Measurements from ENCODE around the gene WDR74.

Gene WDR74

DNA sequence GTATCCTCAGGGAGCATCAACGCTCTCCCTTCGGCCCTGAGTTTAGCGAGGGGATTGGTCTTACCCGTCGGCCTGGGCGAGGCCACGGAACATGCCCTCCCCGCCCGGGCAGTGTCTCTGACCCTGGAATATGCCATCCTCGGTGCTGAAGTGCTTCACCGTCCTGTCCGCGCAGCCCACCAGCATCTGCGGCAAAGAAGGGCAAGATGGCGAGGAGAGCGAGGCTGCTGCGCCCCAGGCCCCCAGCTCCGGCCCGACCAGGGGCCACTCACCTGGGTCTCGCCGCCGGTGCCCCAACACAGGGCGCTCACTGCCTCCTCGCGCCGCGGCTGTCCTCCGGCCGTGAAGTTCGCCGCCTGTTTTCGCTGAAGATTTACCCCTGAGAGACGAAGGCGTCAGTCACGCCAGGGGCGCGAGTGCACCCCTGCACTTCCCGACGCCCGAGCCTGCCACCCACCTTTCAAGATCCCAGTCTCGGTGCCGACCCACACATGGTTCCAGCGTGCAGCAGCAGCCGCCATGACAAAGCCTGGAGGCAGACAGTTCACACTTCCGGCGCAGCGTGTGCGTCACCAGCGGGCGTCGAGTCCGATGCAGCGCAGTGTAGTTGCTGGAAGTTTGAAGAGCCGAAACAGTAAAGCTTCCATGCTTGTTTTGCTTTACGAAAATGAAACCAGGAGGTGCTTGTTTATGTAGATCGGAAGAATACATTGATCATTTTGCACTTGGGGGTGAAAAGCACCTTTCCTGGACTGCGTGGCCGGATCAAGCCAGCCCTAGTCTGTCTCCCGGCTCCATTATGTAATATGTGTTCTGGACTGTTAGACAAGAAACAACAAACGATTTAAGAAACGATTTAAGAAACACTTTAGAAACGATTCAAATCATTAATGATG is at the start of gene WDR74:
Gene WDR74, minus strand, starts transcription at position 541 of the 896 bp plus-strand sequence. Its CDS starts 20 bp downstream, at position 521.
- H3K27me3 ChIP-seq (ENCODE audit: control insufficient read depth, insufficient read depth, low read length) = no peaks in the 10 kb centered on the region
- H3K9me3 ChIP-seq (ENCODE audit: control insufficient read depth, insufficient read depth, low read length) = no peaks in the 10 kb centered on the region
- peaks cover 8% of the 10 kb centered on the region for H3K4me1 ChIP-seq (ENCODE audit: control insufficient read depth, insufficient read depth, low read length)
- peaks cover 35% of the 10 kb centered on the region for H3K36me3 ChIP-seq (ENCODE audit: control insufficient read depth, insufficient read depth, low read length)
- peak within 1 kb of the TSS; percentile 97 for H3K27ac ChIP-seq (ENCODE audit: low read depth, low read length)
- peak within 1 kb of the TSS; percentile 91 for H3K9ac ChIP-seq (ENCODE audit: low read depth, low read length)
- peak within 1 kb of the TSS; percentile 92 for H3K4me3 ChIP-seq (ENCODE audit: low read depth, low read length)

DNA sequence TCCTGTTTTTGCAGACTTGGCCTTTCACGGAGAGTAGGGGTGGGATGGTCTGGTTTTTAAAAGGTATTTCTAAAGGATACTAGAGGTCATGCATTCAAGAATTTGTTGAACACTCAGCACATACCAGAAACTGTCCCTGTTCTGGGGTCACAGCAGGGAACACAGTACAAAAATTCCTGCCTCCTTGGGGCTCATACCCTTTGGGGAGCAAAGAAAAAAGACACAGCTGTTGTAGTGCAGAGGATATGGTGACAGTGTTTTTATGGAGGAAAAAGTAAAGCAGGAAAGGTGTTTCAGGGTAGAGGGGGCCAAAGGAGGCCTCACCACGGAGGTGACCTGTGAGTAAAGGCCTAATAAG is 49.7 kb upstream of the WDR74 start:
- Histone ChIP-seq H3K4me3 (ENCODE audit: low read depth, low read length) (no peak overlapping the region), H3K4me1 (ENCODE audit: control insufficient read depth, insufficient read depth, low read length) (no peaks in the 10 kb centered on the region), H3K36me3 (ENCODE audit: control insufficient read depth, insufficient read depth, low read length) (peaks cover 59% of the 10 kb centered on the region), H3K9ac (ENCODE audit: low read depth, low read length) (no peak overlapping the region), H3K27ac (ENCODE audit: low read depth, low read length) (peak overlapping the region; percentile 36), H3K27me3 (ENCODE audit: control insufficient read depth, insufficient read depth, low read length) (no peaks in the 10 kb centered on the region), H3K9me3 (ENCODE audit: control insufficient read depth, insufficient read depth, low read length) (no peaks in the 10 kb centered on the region)

DNA sequence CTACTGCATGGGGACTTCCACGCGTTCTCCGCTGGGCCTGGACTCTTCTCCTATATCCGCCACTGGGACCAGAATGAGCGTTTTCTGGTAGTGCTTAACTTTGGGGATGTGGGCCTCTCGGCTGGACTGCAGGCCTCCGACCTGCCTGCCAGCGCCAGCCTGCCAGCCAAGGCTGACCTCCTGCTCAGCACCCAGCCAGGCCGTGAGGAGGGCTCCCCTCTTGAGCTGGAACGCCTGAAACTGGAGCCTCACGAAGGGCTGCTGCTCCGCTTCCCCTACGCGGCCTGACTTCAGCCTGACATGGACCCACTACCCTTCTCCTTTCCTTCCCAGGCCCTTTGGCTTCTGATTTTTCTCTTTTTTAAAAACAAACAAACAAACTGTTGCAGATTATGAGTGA is 49.0 kb upstream of the WDR74 start:
- no peaks in the 10 kb centered on the region for H3K9me3 ChIP-seq (ENCODE audit: control insufficient read depth, insufficient read depth, low read length)
- H3K27ac ChIP-seq (ENCODE audit: low read depth, low read length) = peak overlapping the region; percentile 36
- H3K4me1 ChIP-seq (ENCODE audit: control insufficient read depth, insufficient read depth, low read length) = no peaks in the 10 kb centered on the region
- no peak overlapping the region for H3K9ac ChIP-seq (ENCODE audit: low read depth, low read length)
- no peaks in the 10 kb centered on the region for H3K27me3 ChIP-seq (ENCODE audit: control insufficient read depth, insufficient read depth, low read length)
- H3K4me3 ChIP-seq (ENCODE audit: low read depth, low read length) = no peak overlapping the region
- peaks cover 66% of the 10 kb centered on the region for H3K36me3 ChIP-seq (ENCODE audit: control insufficient read depth, insufficient read depth, low read length)

DNA sequence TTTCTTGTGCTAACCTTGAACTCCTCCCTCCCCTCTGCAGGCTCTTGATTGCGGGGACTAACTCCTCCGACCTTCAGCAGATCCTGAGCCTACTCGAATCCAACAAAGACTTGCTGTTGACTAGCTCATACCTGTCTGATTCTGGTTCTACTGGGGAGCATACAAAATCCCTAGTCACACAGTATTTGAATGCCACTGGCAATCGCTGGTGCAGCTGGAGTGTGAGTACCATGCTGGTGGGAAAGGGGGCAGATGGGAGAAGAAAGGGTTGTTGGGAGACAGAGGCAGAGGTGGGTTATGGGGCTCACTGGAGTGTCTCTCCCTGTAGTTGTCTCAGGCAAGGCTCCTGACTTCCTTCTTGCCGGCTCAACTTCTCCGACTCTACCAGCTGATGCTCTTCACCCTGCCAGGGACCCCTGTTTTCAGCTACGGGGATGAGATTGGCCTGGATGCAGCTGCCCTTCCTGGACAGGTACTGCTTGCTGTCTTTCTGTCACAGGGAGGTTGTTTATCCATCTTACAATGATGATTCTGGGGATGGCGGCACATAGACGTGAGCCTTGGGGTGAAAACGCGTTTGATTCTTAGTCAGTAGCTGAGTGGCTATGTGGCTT is 45.9 kb upstream of the WDR74 start:
- Histone ChIP-seq H3K4me3 (ENCODE audit: low read depth, low read length) (no peak overlapping the region), H3K9me3 (ENCODE audit: control insufficient read depth, insufficient read depth, low read length) (no peaks in the 10 kb centered on the region), H3K36me3 (ENCODE audit: control insufficient read depth, insufficient read depth, low read length) (peaks cover 84% of the 10 kb centered on the region), H3K9ac (ENCODE audit: low read depth, low read length) (no peak overlapping the region), H3K27me3 (ENCODE audit: control insufficient read depth, insufficient read depth, low read length) (no peaks in the 10 kb centered on the region), H3K27ac (ENCODE audit: low read depth, low read length) (no peak overlapping the region), H3K4me1 (ENCODE audit: control insufficient read depth, insufficient read depth, low read length) (peaks cover 11% of the 10 kb centered on the region)

DNA sequence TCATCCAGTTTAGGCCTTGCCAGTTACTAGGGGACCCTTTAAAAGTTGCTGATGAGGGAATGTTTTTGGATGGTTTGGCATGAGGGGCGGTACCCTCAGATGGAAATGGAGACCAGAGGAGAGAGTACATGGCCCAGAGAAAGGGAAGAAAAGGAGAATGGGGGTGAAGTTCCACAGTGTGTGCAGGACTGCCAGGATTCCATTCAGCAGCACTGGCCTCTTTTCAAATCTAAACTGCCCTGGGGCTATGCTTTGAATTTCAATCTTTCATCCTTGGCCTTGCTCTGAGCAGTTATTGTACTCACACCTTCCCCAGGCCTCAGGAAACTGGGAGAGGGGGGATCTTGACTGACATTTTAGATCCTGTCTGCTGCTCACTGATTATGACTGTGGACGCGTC is 44.3 kb upstream of the WDR74 start:
- peak overlapping the region; percentile 75; the same call in 1 of the 2 replicates for H3K4me3 ChIP-seq (ENCODE audit: low read depth, low read length)
- H3K27me3 ChIP-seq (ENCODE audit: control insufficient read depth, insufficient read depth, low read length) = no peaks in the 10 kb centered on the region
- H3K9ac ChIP-seq (ENCODE audit: low read depth, low read length) = no peak overlapping the region
- H3K9me3 ChIP-seq (ENCODE audit: control insufficient read depth, insufficient read depth, low read length) = no peaks in the 10 kb centered on the region
- H3K36me3 ChIP-seq (ENCODE audit: control insufficient read depth, insufficient read depth, low read length) = peaks cover 83% of the 10 kb centered on the region
- H3K4me1 ChIP-seq (ENCODE audit: control insufficient read depth, insufficient read depth, low read length) = peaks cover 22% of the 10 kb centered on the region
- peak overlapping the region; percentile 59 for H3K27ac ChIP-seq (ENCODE audit: low read depth, low read length)

DNA sequence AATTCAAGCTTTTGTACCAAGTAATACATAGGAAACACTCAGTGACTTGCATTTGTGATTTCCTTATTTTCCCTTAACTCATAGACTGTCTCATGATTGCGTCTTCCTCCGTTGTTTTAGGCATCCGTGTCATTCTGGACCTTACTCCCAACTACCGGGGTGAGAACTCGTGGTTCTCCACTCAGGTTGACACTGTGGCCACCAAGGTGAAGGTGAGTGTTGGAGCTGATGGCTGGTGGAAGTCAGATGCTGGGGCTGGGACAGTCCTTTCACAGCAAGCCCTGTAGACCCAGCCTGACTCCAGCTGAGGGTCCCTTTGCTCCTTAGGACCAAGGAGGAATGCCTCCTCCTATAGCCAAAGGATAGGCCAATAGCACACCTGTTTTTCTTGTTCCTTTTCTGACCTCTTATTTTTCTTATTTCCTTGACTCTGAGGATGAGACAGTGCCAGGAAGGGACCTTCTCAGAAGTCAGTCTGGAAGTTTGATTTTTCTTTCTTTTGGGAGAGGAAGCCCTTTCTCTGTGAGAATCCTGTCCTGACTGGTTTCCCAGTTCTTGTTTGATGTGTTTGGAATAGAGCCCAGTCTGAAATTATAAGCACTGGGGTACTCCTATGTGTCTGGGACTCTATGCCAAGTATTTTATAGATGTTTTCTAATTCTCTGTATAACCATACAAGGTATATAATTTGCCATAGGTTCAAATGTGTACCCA is 43.6 kb upstream of the WDR74 start:
- Histone ChIP-seq H3K27me3 (ENCODE audit: control insufficient read depth, insufficient read depth, low read length) (no peaks in the 10 kb centered on the region), H3K4me1 (ENCODE audit: control insufficient read depth, insufficient read depth, low read length) (peaks cover 22% of the 10 kb centered on the region), H3K36me3 (ENCODE audit: control insufficient read depth, insufficient read depth, low read length) (peaks cover 79% of the 10 kb centered on the region), H3K9me3 (ENCODE audit: control insufficient read depth, insufficient read depth, low read length) (no peaks in the 10 kb centered on the region), H3K4me3 (ENCODE audit: low read depth, low read length) (peak overlapping the region; percentile 75), H3K9ac (ENCODE audit: low read depth, low read length) (peak overlapping the region; percentile 98), H3K27ac (ENCODE audit: low read depth, low read length) (peak overlapping the region; percentile 99)

DNA sequence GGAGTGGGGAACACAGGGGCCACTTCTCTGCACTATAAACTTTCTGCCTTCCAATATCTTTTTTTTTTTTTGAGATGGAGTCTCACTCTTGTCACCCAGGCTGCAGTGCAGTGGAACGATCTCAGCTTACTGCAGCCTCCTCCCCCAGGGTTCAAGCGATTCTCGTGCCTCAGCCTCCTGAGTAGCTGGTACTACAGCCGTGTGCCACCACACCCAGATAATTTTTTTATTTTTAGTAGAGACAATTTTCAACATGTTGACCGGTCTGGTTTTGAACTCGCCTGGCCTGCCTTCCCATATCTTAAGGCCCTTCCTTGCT is 43.0 kb upstream of the WDR74 start:
- Histone ChIP-seq H3K9ac (ENCODE audit: low read depth, low read length) (peak overlapping the region; percentile 98), H3K4me3 (ENCODE audit: low read depth, low read length) (peak overlapping the region; percentile 75), H3K27ac (ENCODE audit: low read depth, low read length) (peak overlapping the region; percentile 99), H3K4me1 (ENCODE audit: control insufficient read depth, insufficient read depth, low read length) (peaks cover 22% of the 10 kb centered on the region), H3K36me3 (ENCODE audit: control insufficient read depth, insufficient read depth, low read length) (peaks cover 79% of the 10 kb centered on the region), H3K9me3 (ENCODE audit: control insufficient read depth, insufficient read depth, low read length) (no peaks in the 10 kb centered on the region), H3K27me3 (ENCODE audit: control insufficient read depth, insufficient read depth, low read length) (no peaks in the 10 kb centered on the region)

DNA sequence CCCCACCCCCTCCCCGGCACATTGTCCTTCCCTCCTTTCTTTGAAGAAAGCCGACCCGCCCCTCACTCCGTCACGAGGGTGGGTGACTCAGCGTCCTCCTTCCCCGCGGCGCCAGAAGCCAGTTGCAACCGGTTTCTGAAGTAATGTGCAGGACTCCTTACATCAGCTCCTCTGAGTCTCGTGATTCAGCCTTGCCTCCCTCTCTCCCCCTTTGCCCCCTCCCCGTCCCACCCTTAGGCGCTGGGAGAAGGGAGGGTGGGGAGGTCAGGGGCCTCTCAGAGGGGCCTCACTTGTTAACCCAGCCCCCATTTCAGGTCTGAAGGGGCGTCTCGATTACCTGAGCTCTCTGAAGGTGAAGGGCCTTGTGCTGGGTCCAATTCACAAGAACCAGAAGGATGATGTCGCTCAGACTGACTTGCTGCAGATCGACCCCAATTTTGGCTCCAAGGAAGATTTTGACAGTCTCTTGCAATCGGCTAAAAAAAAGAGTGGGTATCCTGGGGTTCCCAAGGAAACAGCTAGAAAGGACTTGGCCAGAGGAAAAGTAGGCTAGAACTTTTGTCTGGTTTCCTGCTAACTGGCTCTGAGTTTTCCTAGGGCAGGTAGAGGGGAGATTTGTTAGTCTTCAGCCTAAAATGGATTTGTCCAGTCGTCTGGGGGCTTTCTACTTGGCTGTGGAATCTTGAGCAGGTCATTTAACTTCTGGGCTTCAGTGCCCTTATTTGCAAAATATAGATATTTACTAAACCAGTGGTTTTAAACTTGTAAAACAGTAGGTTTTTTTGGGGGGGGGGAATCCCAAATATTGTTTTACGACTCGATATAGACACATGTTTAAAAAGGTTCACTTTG is 42.4 kb upstream of the WDR74 start:
- Histone ChIP-seq H3K27me3 (ENCODE audit: control insufficient read depth, insufficient read depth, low read length) (no peaks in the 10 kb centered on the region), H3K36me3 (ENCODE audit: control insufficient read depth, insufficient read depth, low read length) (peaks cover 79% of the 10 kb centered on the region), H3K4me1 (ENCODE audit: control insufficient read depth, insufficient read depth, low read length) (peaks cover 22% of the 10 kb centered on the region)

DNA sequence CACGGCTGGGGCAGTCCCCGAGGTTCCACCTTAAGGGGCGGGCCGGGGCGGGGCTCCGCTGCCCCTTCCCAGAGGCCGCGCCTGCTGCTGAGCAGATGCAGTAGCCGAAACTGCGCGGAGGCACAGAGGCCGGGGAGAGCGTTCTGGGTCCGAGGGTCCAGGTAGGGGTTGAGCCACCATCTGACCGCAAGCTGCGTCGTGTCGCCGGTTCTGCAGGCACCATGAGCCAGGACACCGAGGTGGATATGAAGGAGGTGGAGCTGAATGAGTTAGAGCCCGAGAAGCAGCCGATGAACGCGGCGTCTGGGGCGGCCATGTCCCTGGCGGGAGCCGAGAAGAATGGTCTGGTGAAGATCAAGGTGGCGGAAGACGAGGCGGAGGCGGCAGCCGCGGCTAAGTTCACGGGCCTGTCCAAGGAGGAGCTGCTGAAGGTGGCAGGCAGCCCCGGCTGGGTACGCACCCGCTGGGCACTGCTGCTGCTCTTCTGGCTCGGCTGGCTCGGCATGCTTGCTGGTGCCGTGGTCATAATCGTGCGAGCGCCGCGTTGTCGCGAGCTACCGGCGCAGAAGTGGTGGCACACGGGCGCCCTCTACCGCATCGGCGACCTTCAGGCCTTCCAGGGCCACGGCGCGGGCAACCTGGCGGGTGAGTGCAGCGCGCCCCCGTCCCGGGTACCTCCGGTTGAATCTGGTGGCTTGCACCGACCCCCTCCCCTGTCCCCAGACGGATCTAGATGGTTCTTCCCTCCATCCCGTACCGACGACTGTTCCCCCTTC is 41.6 kb upstream of the WDR74 start, which contains the start of gene SLC3A2:
Gene SLC3A2, plus strand, starts transcription at position 94 of the 776 bp plus-strand sequence. Its CDS starts 128 bp downstream, at position 222.
- peak within 1 kb of the TSS; percentile 98 for H3K9ac ChIP-seq (ENCODE audit: low read depth, low read length)
- H3K4me3 ChIP-seq (ENCODE audit: low read depth, low read length) = peak within 1 kb of the TSS; percentile 75
- no peaks in the 10 kb centered on the region for H3K9me3 ChIP-seq (ENCODE audit: control insufficient read depth, insufficient read depth, low read length)
- H3K36me3 ChIP-seq (ENCODE audit: control insufficient read depth, insufficient read depth, low read length) = peaks cover 79% of the 10 kb centered on the region
- H3K27ac ChIP-seq (ENCODE audit: low read depth, low read length) = peak within 1 kb of the TSS; percentile 99
- peaks cover 22% of the 10 kb centered on the region for H3K4me1 ChIP-seq (ENCODE audit: control insufficient read depth, insufficient read depth, low read length)
- H3K27me3 ChIP-seq (ENCODE audit: control insufficient read depth, insufficient read depth, low read length) = no peaks in the 10 kb centered on the region

More for the DNA sequence above, 42.4 kb upstream of the WDR74 start:
- peak overlapping the region; percentile 75 for H3K4me3 ChIP-seq (ENCODE audit: low read depth, low read length)
- H3K9ac ChIP-seq (ENCODE audit: low read depth, low read length) = peak overlapping the region; percentile 98
- H3K27ac ChIP-seq (ENCODE audit: low read depth, low read length) = peak overlapping the region; percentile 99
- no peaks in the 10 kb centered on the region for H3K9me3 ChIP-seq (ENCODE audit: control insufficient read depth, insufficient read depth, low read length)
